NOMO-1 treated with DMSO at 0.1 percent for 48 hours (cell line): ENCODE results near the gene KHNYN.

ENCODE experiments used
- DNase-seq: peaks from one replicate; lab custom pipeline; 2025; ENCODE audit not compliant: unreplicated experiment; lab: John Stamatoyannopoulos, UW

Gene KHNYN

DNA sequence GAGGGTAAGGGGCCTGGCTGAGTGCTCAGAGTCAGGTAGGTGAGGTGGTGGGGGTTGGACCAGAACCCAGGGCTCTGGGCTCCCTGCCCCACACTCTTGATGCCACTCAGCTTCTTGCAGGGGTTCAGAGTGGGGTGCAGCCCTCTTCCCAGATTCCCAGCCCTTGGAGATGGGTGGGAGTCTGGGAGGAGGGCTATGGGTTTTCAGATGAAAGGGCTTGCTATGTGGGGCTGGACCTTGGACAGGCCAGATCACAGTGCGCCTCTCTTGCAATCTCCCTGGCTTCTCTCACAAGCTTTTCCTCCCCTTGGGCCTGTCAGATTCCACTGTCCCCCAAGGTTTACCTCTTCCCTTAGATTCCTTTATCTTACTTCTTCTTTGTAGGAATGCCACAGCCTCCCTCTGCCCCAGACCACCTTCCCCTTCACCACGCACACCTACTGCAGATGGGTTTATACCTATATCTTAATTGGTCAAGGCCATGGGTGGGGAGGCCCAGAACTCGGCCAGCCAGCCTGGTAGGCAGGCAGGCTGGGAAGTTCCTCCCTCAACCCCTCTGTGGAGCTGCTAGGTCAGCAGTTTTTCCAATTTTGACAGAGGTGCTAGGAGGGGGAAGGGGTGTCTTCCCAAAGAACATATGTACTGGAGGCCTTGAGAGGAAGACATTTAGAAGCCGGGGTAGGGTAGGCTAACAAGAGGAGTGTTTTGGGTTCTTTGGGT is 29.6 kb upstream of the KHNYN start:
- no peak for DNase-seq

DNA sequence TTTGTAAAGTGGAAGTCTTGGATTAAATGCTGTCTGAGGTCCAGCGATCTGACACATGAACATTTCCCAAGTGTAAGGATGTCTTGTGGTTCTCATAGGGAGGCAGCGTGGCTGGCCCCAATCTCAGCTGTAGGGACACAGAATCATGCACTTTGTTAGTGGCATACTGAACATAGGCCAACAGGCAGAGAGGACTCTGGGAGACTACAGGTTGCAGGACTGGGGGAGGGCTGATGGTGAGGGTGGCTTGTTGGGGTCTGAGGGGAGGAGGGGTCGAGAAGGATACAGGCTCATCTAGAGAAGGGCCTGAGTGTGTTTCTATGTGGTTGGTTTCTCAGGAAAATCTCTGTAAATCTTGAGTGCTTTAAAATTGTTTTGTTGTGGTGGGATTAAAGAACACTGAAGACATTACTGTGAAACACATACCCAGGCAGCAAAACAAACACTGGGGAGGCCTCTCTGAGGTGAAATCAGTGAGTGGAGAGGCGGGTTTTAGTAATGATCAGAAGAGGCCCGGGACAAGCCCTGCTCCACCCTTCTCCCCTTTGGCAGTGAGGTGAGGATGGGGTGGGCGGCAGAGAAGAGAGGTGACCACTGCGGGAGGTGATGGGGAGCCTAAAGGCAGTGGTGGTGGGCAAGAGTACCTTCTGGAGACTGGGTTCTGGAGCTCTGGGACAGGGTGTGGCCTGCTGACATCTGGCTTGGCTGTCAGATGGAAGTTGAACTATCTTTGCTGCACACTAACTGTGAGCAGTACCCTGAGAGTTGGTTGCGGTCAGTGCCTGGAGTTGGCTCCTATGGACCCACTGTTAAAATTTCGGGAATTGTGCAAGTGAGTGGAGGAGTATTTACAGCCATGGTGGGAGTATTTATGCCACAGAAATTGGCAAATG is 27.7 kb upstream of the KHNYN start:
- no peak for DNase-seq

- no peak for DNase-seq
These were observed 26.3 kb upstream of the KHNYN start for GRCh38 chr14:24403294-24403998.

DNA sequence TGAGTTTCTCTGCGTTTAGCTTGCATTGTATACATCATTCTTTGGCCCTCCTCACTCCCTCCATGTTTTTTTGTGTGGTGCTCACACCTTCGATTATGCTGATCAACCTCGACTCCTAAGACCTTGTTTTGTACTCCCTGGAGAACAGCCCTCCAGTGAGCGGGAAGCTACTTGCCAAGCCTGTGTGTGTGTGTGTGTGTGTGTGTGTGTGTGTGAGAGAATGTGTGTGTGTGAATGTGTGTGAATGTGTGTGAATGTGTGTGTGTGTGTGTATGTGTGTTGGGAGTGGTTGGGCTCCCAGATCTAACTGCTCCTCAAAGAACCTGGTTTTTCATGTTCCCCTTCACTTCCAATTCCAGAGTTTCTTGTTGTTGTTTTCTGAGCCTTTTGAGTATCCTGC is 24.9 kb upstream of the KHNYN start:
- DNase-seq: no peak

DNA sequence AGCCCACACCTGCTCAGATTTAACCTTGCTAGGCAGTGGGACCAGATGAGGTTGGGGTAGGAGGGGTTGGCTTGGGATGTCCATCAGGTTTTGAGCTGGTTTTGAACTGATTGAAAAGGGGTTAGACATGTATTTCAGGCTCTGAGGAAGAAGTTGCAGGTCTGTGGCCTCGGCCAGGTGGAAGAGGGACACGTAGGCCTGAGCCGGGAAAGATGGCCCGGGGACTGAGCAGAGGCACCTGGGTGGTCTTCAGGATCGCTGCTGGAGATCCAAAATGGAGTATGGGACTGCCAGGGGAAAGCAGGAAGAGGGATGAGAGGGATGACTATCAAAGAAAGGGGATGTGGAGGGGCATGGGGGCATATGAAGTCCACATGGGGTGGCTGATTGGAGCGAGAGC is 23.3 kb upstream of the KHNYN start:
- no peak for DNase-seq

DNA sequence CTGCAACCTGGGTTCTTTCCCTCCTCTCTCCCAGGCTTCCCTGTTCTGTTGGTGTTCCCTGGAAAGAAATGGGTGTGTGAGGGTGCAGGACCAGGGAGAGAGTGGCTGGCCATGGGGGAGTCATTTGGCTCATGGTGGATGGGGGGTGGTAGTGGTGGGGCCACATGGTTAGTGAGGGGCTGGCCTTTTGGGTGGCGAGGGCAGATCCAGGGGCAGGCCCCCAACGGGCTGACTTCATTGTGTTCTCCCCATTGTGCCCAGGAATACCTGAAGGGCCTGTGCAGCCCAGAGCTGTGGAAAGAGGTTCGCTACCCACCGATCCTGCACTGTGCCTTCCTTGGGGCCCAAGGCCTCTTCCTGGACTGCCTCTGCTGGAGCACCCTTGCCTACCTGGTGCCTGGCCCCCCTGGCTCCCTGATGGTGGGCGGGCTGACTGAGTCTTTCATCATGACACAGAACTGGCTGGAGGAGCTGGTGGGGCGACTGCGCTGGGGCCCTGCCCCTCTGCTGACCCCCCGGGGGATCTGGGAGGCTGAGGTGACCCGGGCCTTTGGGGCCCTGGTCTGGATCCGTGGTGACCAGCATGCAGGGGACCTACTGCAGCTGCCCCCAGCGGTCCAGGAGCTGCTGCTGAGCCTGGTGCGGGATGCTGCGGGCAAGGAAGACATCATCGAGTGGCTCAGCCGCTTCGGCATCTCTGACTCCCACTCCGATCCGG is 22.0 kb upstream of the KHNYN start:
- DNase-seq: no peak

DNA sequence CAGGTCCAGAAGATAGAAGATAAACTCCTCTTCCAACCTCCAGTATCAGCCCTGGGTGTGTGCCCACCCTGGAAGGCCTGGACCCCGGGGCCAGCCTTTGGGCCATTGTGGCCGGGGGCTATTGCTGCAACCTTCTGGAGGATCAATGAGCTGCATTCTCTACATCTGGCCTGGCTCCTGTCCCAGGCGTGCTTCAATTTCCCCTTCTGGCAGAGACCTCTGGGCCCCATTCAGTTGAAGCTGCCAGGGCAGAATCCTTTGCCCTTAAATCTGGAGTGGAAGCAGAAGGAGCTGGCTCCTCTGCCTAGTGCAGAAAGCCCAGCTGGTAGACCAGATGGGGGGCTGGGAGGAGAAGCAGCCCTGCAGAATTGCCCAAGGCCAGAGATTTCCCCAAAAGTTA is 21.0 kb upstream of the KHNYN start:
- DNase-seq: no peak

DNA sequence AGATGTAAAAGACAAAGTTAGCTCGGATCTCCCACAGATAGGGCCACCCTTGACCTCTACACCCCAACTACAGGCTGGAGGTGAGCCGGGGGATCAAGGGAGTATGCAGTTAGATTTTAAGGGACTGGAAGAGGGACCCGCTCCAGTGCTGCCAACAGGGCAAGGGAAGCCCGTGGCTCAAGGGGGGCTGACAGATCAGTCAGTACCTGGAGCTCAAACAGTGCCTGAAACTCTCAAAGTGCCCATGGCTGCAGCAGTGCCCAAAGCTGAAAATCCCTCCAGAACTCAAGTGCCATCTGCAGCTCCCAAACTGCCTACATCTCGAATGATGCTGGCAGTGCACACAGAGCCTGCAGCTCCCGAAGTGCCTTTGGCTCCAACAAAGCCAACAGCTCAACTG is 20.6 kb upstream of the KHNYN start:
- DNase-seq: no peak

- no peak for DNase-seq
These were observed 19.8 kb upstream of the KHNYN start for GRCh38 chr14:24409956-24410355.

DNA sequence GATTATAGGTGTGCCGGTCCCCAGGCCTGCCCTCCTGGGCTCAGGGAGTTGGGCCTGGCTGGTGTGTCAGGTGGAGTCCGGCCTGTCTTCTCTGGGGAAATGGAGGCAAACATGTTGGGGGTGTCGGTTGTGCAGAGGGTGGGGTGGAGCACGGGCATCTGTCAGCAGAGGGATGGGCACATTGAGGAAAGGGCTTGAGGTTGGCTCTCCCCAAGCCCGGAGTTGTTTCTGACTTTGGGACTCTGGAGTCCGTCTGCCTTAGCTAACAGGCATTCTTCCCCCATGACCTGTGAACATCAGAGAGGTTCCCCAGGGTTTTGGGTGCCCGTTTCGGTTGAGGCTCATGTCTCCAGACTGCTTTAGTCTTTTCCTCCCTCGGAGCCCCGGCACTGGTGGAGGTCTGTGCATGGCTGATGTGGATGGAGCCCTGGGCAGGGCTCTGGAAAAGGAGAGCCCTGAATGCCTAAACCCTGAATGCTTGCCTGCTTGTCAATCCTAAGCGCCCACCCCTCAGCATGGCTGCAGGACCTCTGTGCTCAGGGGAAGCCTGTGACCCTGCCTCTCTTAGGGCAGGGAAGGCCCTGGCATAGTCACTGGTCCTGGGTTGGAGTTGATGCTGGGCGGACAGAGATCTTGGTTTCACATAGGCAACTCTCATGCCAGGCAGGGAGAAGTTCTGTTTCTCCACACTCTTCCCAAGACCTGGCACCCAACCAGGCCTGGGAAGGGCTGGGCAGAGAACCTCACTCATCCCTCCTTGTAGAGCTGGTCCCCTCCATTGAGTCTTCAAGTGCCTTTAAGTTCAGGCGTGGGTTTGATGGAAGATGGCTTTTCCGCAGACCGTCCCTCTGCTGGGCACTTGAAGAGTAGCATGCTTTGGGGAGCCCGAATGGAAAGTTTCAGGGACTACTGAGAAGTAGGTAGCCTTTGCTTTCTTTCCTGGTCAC is 18.0 kb upstream of the KHNYN start:
- peak; percentile 42 for DNase-seq

- no peak for DNase-seq
These were observed 15.7 kb upstream of the KHNYN start for GRCh38 chr14:24414077-24414476.

- DNase-seq: no peak
These were observed 14.9 kb upstream of the KHNYN start for GRCh38 chr14:24414732-24415420.

DNA sequence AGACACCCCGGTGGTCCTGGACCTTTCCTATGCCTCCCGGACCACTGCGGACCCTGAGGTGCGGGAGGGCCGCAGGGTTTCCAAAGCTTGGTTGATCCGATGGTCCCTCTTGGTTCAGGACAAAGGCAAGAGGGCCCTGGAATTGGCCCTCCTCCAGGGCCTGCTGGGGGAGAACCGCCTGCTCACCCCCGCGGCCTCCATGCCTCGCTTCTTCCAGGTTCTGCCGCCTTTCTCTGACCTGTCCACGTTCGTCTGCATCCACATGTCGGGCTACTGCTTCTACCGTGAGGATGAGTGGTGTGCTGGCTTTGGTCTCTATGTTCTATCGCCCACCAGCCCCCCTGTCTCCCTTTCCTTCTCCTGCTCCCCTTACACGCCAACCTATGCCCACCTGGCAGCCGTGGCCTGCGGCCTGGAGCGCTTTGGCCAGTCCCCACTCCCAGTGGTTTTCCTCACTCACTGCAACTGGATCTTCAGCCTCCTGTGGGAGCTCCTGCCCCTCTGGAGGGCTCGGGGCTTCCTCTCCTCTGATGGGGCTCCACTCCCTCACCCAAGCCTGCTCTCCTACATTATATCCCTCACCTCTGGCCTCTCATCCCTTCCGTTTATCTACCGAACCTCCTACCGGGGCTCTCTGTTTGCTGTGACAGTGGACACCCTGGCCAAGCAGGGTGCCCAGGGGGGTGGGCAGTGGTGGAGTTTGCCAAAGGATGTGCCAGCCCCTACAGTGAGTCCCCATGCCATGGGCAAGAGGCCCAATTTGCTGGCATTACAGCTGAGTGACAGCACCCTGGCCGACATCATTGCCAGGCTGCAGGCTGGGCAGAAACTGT is 14.1 kb upstream of the KHNYN start:
- DNase-seq: no peak

DNA sequence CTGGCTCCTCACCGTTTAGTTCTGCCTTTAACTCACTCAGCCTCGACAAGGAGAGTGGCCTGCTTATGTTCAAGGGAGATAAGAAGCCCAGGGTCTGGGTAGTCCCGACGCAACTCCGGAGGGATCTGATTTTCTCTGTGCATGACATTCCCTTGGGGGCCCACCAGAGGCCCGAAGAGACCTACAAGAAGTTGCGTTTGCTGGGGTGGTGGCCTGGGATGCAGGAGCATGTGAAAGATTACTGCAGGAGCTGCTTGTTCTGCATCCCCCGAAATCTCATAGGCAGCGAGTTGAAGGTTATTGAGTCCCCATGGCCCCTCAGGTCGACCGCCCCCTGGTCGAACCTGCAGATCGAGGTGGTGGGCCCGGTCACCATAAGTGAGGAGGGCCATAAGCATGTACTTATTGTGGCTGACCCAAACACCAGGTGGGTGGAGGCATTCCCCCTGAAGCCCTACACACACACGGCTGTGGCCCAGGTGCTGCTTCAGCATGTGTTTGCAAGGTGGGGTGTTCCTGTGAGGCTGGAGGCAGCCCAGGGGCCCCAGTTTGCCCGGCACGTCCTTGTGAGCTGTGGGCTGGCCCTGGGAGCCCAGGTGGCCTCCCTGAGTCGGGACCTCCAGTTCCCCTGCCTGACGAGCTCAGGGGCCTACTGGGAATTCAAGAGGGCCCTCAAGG is 13.4 kb upstream of the KHNYN start:
- DNase-seq: no peak

- DNase-seq: no peak
These were observed 12.7 kb upstream of the KHNYN start for GRCh38 chr14:24416932-24417619.

DNA sequence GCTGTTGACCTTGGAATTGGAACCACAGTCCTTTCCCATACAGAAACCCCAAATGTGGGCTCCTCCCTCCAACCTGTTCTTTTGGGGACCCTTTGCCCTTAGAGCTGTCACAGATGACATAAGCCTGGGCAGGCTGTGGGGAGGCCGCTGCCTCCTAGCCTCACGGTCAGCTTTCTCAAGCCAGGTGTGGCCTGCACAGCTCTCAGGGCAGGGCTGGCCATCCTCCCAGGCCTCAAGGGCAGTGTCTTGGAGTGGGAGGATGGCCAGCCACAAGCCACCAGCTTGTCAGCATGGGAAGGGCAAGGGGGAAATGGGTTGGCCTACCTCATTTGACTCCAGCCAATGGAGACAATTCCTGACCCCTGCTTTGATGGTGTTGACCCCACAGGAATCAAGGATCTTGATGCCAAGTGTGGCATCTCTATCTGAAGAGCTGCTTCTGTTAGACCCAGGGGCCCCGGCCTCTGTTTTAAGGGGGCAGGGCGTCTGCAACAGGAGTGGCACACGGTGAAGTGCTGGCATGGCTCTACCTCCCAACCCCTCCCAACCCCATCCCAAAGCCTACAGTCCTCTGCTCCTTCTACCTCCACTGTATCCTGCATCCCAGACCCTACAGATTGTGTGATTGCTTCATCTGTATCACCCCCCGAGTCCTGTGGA is 11.8 kb upstream of the KHNYN start:
- DNase-seq: no peak

GRCh38 chr14:24418492-24418873 is 11.3 kb upstream of the KHNYN start:
- no peak for DNase-seq
